ENCODE measurements around the gene IL1RAPL1.

GRCh38 chrX:29841750-29842149 is 1254.5 kb downstream of the IL1RAPL1 start:
- TF ChIP-seq, protein P1, sequence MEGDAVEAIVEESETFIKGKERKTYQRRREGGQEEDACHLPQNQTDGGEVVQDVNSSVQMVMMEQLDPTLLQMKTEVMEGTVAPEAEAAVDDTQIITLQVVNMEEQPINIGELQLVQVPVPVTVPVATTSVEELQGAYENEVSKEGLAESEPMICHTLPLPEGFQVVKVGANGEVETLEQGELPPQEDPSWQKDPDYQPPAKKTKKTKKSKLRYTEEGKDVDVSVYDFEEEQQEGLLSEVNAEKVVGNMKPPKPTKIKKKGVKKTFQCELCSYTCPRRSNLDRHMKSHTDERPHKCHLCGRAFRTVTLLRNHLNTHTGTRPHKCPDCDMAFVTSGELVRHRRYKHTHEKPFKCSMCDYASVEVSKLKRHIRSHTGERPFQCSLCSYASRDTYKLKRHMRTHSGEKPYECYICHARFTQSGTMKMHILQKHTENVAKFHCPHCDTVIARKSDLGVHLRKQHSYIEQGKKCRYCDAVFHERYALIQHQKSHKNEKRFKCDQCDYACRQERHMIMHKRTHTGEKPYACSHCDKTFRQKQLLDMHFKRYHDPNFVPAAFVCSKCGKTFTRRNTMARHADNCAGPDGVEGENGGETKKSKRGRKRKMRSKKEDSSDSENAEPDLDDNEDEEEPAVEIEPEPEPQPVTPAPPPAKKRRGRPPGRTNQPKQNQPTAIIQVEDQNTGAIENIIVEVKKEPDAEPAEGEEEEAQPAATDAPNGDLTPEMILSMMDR (IDR thresholded peaks at IDR 0.05; ENCODE audit: insufficient read depth, low read length, poor library complexity, severe bottlenecking), result no peak
- no peak for TF ChIP-seq EZH2phosphoT487 (conservative IDR thresholded peaks at IDR 0.05; ENCODE audit: low read length)
